Brain pericyte (primary cell): ENCODE measurements around the gene CHI3L1.

ENCODE experiments used
- DNase-seq: peaks from one replicate; pipeline ENCODE4 v3.0.0-alpha.2; 2012; ENCODE audit warnings: low read depth, low spot score

Gene CHI3L1

DNA sequence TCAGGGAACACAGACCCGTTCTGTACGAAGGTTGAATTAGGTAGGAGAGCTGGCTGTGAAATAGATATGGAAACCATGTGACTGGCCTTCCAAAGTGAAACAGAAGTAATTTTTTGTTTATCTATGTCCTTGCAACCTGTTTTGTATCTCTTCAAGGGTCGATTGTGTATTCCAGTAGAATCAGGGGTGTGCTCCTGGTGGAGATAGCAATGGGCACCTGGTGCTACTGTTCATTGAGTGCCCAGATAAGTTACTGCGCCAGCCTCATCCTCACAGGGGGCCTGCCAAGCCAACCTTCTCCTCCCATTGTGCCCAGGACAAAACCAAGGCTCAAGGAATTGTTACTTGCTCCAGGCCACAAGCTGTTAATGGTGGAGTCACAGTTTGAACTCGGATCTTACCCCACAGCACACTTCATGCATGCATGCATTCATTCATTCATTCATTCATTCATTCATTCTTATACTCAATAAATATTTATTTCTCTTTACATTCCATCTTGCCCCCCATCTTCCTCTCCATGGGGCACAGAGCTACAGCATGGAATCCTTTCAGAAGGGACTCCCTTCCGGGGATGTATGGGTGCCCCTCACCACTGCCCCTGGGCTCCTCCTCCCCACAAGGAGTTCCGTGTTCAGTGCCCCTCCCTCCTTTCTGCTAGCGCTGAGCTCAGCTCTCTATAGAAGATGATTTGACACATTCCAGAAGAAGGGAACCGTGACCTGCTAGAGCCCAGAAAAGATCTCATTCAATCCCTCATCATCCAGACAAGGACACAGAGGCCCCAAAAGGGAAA, 34.9 kb downstream of the CHI3L1 start:
- no peak for DNase-seq

DNA sequence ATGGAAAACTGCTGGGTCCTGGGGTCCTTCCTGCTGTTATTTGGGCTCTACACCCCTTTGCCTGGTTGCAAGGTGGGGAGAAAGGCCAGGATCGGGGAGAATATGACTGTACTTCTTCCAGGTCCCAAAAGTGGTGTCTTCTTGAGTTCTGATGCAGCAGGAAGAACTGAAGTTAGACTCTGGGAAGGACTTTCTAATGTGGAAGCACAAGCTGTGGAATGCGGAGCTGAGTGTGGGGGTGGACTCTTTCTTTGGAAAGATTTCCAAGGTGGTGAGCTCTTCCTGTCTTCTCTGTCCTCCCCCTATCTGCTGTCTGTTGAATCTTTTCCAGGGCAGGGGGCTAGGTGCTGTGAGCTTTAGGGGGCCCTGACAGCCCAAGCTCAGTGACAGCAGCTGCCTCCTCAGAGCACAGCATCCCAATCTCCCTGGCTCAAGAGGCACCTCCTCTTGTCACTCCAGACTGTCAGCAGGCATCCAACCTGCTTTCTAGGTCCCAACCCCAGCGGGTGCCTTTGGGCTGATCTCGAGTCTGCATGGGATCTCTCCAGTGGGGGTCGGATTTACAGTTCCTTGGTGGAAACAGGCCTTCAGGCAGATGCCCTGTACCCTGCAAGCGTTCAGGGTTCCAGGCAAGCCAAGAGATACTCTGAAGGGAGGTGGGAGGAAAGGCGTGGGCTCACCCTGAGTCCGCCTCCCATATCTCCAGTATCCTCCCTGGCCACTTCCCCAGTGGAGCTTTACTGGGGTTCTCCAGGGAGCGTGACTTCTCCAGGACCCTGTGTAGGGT, 35.8 kb downstream of the CHI3L1 start:
- DNase-seq = no peak

GRCh38 chr1:203149188-203149840, 37.2 kb downstream of the CHI3L1 start:
- DNase-seq = no peak

- no peak for DNase-seq
Measured at GRCh38 chr1:203148579-203148978, 37.9 kb downstream of the CHI3L1 start.

DNA sequence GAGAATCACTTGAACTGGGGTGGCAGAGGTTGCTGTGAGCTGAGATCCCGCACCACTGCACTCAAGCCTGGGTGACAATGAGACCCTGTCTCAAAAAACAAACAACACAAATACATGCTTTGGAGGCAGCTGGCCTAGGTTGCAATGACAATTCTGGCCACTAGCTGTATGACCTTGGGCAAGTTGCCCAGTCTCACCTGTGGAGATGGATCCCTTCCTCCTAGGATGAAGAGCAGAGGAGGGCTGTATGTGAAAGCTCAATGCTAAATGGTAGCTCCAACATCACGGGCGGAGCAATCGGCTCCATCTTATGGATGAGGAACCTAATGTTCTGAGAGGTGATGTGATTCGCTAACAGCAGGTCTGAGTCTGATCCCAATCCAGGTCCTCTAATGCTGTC, 38.4 kb downstream of the CHI3L1 start:
- no peak for DNase-seq

DNA sequence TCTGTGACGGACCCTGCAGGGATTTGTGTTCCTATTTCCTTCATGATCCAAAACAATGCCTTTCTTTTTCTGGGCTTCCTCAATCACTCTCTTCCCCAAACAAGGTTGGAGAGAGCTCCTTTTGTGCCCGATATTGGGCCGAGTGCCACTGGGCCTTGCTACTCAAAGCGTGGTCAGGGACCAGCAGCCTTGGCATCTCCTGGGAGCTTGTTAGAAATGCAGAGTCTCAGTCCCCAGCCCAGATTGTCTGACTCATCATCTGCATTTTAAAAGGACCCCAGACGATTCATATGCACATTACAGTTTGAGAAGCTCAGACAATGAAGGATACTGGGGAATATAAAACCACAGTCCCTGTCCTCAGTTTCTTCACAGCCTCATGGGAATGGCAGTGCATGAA, 39.1 kb downstream of the CHI3L1 start:
- DNase-seq = no peak

DNA sequence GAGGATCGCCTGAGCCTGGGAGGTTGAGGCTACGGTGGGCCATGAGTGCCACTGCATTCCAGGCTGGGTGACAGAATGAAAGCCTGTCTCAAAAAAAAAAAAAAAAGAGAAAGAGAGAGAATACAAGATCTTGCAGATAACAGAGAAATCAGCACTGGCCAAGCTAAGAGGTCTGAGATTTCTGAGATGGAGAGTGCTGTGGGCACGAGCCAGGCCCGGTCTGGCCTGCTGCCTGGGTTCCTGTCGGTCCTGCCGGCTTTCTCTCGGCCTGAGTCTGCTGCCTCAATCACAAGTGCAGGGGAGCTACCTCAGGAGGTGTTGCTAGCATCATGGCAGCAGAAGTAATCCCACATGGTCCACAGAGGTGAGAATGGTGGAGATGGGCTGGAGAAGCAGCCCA, 40.0 kb downstream of the CHI3L1 start:
- DNase-seq = no peak

DNA sequence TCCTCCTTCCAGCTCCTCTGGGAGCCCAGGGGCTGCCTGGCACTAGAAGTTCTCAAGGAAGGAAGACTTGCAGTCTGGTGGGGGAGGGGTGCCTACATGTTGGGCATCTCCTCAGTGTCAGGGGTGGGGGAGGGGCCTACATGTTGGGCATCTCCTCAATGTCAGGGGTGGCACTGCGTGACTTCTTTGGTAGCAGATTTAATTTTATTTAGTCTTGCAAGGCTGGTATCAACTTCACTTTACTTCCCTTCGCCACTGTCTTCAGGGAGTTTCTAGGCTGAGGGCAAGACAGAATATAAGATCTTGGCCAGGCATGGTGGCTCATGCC, 40.5 kb downstream of the CHI3L1 start:
- DNase-seq = no peak

DNA sequence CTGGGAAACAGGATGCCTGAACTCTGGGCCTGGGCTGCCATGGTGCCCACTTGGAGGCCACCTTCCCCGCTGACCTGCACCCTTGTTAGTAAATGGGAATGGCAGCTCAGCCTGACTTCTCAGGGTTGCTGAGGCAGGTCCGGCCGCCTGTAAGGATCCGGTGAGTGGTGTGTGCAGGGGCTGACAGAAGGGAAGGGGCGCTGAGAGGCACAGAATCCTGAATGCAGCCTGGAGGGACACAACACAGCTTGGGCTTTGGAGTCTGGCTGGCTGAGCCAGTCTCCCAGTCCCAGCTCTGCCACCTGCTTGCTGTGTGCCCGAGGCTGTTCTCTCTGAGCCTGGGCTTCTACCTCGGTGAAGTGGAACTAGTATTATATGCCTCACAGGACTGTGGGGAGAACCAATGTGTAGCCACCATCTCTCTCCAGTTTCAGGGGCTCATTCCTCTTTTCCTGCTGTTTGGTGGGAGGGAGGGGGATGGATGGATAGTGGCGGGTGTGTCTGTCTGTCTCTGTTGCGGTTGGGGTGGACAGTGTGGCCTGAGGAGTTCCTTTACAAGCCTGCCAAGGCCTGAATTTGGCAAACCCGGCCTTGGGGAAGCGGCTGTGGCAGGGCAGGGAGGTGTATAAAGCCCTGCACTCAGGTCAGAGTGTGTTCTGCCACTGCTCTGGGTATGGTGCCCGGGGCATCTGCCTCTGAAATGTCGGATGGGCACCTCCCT, 41.0 kb downstream of the CHI3L1 start:
- DNase-seq = no peak

DNA sequence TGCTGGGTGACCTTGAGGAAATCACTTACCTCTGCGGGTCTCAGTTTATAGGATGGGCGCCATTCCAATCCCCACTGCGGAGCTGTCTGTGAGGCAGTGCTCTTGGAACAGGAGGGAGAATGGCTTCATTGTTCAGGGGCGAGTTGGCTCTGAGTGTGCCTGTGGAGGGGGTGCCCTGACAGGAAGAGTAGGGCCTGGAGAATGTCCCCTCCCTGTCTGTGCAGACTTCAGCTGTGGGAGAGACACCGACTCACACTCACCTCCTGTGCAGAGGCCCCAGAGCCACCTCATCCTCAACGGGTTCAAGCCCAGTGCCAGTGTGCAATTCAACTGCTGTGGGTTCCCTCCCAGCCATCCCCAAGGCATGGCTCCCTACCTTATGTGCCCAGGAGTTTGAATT, 41.8 kb downstream of the CHI3L1 start:
- DNase-seq = no peak

DNA sequence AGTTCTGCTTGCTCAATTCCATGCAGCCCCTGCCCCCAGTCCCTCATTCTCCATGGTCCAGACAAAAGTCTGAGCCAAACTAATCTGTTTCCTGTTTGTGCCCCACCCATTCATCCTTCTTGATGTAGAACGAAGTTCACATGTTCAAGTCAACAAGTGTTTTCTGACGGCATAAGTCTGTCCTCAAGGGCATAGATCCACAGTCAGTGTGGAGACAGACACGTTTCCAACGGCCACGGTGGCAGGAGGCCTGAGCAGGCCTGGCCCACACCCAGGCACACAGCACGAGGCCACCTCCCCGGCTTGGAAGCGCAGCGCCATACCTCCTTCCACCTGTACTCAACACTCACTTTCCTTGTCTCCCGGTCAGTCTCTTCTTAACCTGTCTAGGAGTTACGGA, 42.9 kb downstream of the CHI3L1 start:
- no peak for DNase-seq

- DNase-seq = no peak
Measured at GRCh38 chr1:203142684-203143408, 43.7 kb downstream of the CHI3L1 start.

- no peak for DNase-seq
Measured at GRCh38 chr1:203142124-203142523, 44.4 kb downstream of the CHI3L1 start.

- no peak for DNase-seq
Measured at GRCh38 chr1:203140743-203141520, 45.6 kb downstream of the CHI3L1 start.

GRCh38 chr1:203139976-203140475, 46.5 kb downstream of the CHI3L1 start:
- DNase-seq = no peak

GRCh38 chr1:203138066-203138465, 48.4 kb downstream of the CHI3L1 start:
- DNase-seq = no peak

GRCh38 chr1:203137324-203137723, 49.2 kb downstream of the CHI3L1 start:
- DNase-seq = no peak

DNA sequence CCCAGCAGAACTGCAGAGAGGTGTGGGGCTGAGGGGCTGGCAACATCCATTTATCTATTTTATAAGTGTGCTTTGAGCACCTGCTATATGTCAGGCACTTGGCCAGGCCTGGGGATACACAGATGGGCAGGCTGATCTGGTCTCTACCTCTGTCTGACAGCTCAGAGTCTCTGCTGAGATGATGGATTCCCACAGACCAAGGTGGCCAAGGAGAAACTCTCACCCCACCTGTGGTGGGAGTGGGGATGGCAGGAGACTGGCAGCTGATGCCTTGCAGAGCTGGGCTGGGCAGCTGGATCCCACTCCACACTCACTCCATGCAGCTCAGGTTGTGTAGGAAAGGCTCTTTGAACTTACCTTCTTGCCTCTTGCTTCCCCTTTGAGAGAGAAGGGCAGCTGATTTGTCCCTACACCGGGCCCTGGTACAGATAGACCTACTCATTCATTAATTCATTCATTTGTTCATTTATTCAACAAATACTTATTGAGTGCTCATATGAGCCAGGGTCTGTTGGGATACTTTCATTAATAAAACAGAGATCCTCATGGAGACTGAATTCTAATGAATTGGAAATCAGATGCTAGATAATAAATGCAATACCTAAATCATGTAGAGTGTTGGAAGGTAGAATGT, 50.0 kb downstream of the CHI3L1 start:
- DNase-seq = no peak

DNA sequence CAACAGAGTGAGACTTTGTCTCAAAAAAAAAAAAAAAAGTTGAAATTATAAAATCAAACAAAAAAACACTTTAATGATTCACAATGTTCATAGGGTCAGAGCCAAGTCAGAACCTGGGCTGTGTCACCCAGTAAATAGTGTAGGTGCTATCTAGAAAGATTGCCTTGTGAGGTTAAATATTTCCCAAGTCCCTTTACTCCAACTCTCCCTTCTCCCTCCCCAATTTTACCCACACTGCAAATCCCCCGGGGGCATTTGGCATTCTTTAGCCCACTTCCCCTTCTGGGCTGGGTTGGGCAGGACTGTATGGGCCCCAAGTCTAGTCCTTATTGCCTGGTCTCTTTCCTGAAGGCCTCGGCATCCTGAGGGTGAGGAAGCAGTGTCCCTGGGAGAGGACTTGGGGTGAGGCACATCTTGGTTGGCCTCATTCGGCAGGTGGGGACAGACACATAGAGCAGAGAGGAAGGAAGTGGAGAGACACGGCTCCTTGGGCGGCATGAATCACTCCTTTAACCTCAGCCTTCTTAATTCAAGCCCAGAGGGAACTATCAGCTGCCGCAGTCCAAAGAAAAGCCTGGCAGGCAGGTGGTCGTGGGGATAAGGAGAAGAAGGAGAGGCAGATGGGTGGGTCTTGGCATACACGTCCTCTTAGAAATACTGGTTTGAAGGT, 50.7 kb downstream of the CHI3L1 start:
- DNase-seq = no peak
